Pancreas (tissue), 10 donors: Measurements from ENCODE around the gene LARGE2. TPM values are rescaled to one million over a fixed set of nuclear protein-coding genes. Genes with fewer than 3 reads are reported as not detected.
A peak's percentile ranks its signal among the peaks of the same experiment; 100 is the strongest.

Experiments used
- ATAC-seq, 4 donors: fragments of 200-7000 bp; cut with Tn5 transposase; one replicate each; pipeline versions ENCODE4 v1.8.0 to v1.9.1; 2020; ENCODE audit warnings: mild to moderate bottlenecking in 4 of 4, moderate library complexity in 4 of 4
- DNase-seq, 6 donors: peaks; one replicate each; pipeline ENCODE4 v3.0.0-alpha.2; 2020
- FAIRE-seq: peaks from 2 replicates; lab custom pipeline; 2012; peaks lifted over from hg19 to GRCh38; lab: Jason Lieb, UNC
- H3K27ac ChIP-seq, 4 donors: fragments of 200-600 bp; sonication (generic); 1 replicate in 3 of 4; 2 replicates in 1 of 4; pipeline versions ENCODE4 v1.5.0 to v1.8.0; 2020
- H3K27me3 ChIP-seq, 4 donors: fragments of 200-600 bp; one replicate each; pipeline ENCODE4 v1.8.0; 2021
- H3K36me3 ChIP-seq, 3 donors: fragments of 200-600 bp; sonication (generic) in 1 of 3; one replicate each; pipeline versions ENCODE4 v1.5.0 to v1.8.0; 2020 to 2021
- H3K4me1 ChIP-seq, 3 donors: fragments of 200-600 bp; one replicate each; pipeline ENCODE4 v1.8.0; 2021
- H3K4me3 ChIP-seq, 4 donors: fragments of 200-600 bp; sonication (generic) in 2 of 4; one replicate each; pipeline versions ENCODE4 v1.5.0 to v1.8.0; 2020 to 2021
- H3K9me3 ChIP-seq, 4 donors: fragments of 200-600 bp; one replicate each; pipeline ENCODE4 v1.8.0; 2021
- WGBS, 2 donors: extraction: QIAGEN DNeasy Blood & Tissue Kit; methylation state at CpG; one replicate each; pipeline ENCODE4 v1.1.7; 2013; 5-methylcytosine and 5-hydroxymethylcytosine counted together
- intact Hi-C, 3 donors: fragments of 100-400 bp; cut with DNase I; formaldehyde crosslinking; loops; one replicate each; pipeline versions ENCODE4 v1.11.1 to v1.14.2; 2022
- polyA plus RNA-seq, 2 donors: library from polyadenylated mRNA; stranded (reverse); fragments of 200-250 nt; gene quantifications; one replicate each; pipeline ENCODE4 v1.2.3, GENCODE V29; 2013
- total RNA-seq, 6 donors: library from RNA; stranded (reverse); fragmentation: NEBNext Ultra II Directional in 4 of 6; extraction: Animal tissue kit (Norgen Biotek cat#: 25700) in 4 of 6; gene quantifications; one replicate each; pipeline versions ENCODE4 v1.2.1 to v1.2.4, GENCODE V29; 2021 to 2023
- TF ChIP-seq, protein P1 (sequence below), 4 donors: fragments of 200-600 bp; sonication (generic) in 3 of 4; IDR thresholded peaks; one replicate each; pipeline versions ENCODE4 v1.5.0 to v1.8.0; 2021; ENCODE audit warnings: antibody characterized with exemption in 4 of 4
- donor health status: healthy with polysubstance abuse.
- donor health status: DM: no; HTN: no; CAD: no; lungs with moderate emphysema.
- donor health status: DM: no; HTN: no; CAD: no.
- donor health status: control.
- donor health status: control.
- donor health status: Bipolar disorder and iron deficiency.
- donor health status: DM: yes; HTN: yes; CAD: no.
- donor health status: DM: no; HTN: no; CAD: no.
- donor health status: DM: no; HTN: no; CAD: no.
- donor health status: DM: yes; HTN: yes; CAD: no.

LARGE2 gene
- total and polyA plus RNA-seq, 8 donors, result 9.0 to 48.4 (median 18.2) TPM

DNA sequence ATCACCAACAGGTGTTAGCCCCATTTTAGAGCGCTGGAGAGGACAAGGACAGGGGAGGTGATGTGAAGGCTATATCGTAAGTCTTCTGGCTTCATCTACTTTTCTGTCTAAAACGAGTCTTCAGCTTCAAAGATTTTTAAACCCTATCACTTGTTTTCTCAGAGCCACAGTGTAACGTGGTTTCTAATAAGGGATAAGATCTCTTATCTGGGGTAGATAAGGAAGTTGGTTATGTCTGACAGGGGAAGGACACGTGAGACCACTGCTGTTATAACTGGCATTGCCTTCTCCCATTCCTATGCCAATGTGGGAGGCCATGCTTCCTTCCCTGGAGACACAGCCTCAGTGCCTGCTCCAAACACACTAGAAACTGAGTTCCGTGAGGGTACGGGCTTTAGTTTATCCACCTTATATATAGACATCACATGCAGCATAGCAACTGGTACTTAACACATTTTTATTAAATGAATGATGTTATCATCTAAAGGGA is 39.3 kb downstream of the LARGE2 start:
- 74 to 75% methylated on average over 7 of the region's 7 CpGs for WGBS, 2 donors
- H3K9me3 ChIP-seq, result no peaks in the 10 kb centered on the region
- H3K27me3 ChIP-seq, result no peaks in the 10 kb centered on the region
- TF ChIP-seq, protein P1, sequence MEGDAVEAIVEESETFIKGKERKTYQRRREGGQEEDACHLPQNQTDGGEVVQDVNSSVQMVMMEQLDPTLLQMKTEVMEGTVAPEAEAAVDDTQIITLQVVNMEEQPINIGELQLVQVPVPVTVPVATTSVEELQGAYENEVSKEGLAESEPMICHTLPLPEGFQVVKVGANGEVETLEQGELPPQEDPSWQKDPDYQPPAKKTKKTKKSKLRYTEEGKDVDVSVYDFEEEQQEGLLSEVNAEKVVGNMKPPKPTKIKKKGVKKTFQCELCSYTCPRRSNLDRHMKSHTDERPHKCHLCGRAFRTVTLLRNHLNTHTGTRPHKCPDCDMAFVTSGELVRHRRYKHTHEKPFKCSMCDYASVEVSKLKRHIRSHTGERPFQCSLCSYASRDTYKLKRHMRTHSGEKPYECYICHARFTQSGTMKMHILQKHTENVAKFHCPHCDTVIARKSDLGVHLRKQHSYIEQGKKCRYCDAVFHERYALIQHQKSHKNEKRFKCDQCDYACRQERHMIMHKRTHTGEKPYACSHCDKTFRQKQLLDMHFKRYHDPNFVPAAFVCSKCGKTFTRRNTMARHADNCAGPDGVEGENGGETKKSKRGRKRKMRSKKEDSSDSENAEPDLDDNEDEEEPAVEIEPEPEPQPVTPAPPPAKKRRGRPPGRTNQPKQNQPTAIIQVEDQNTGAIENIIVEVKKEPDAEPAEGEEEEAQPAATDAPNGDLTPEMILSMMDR (IDR thresholded peaks at IDR 0.05), result no peak
- no peak for ATAC-seq
- intact Hi-C loops, result no loop called here
- no peak overlapping the region for H3K27ac ChIP-seq
- no peak overlapping the region for H3K4me3 ChIP-seq
- H3K36me3 ChIP-seq, result peaks cover 0 to 3% (median 0%) of the 10 kb centered on the region in 3 donors
- no peaks in the 10 kb centered on the region for H3K4me1 ChIP-seq
- DNase-seq, result no peak
- no peak for FAIRE-seq

DNA sequence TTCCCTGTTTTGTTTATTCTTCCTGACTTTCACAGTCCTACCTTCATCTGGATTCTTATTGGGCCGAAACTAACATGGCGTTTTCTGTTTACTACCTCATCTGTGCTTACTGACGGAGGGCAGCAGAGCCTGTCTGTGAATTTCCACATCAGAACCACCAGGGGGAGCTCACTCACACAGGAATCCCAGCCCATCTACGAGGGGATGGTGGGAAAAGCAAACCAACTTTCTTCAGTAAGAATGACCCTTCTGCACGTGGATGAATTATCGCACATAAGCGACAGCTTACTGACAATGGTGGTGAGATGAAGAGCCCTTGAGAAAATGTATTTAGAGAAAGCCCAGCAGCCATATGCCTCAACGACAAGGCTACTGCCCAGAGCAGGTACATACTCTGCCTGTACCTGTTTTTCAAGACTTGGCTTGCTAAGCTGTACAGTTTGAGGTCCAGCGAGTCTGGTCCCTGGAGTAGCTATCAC is 42.5 kb downstream of the LARGE2 start:
- H3K36me3 ChIP-seq, result peaks cover 0 to 9% (median 6%) of the 10 kb centered on the region in 3 donors
- FAIRE-seq (peak; percentile 63), ATAC-seq (peak; percentile 91 to 98 (median 97)), DNase-seq (peak in 4 of 6 donors; percentile 27 to 69 (median 51))
- no peaks in the 10 kb centered on the region for H3K4me1 ChIP-seq
- H3K4me3 ChIP-seq, result no peak overlapping the region
- WGBS, 2 donors, result 14 to 17% methylated on average over 9 of the region's 9 CpGs
- TF ChIP-seq, protein P1 (IDR thresholded peaks at IDR 0.05), result peak; percentile 77 to 91 (median 82)
- no peaks in the 10 kb centered on the region for H3K27me3 ChIP-seq
- intact Hi-C loops, result no loop called here
- H3K9me3 ChIP-seq, result no peaks in the 10 kb centered on the region
- H3K27ac ChIP-seq, result no peak overlapping the region

DNA sequence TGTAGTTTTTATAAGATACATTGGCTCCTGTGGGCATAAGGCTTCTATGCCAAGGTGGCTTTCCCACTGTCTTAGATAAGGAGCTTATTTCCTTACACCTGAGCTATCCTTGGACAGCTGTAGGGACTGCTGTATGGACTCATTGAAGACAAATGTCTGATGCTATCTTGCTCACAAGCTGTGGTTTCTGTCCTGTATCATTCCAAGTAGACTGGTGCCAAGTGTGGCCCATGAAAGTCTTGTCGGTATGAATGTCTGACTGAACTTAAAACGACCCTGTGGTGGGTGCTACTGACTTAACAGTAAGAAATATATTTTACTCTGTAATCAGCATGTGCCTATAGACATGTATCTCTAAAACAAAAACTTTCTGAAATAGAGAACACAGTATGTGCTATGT is 45.0 kb downstream of the LARGE2 start:
- intact Hi-C loops, result no loop called here
- no peaks in the 10 kb centered on the region for H3K4me1 ChIP-seq
- no peaks in the 10 kb centered on the region for H3K9me3 ChIP-seq
- no peak for ATAC-seq
- no peaks in the 10 kb centered on the region for H3K27me3 ChIP-seq
- H3K36me3 ChIP-seq, result peaks cover 0 to 11% (median 9%) of the 10 kb centered on the region in 3 donors
- TF ChIP-seq, protein P1 (IDR thresholded peaks at IDR 0.05), result no peak
- 72 to 78% methylated on average over 2 of the region's 2 CpGs for WGBS, 2 donors
- H3K27ac ChIP-seq, result no peak overlapping the region
- H3K4me3 ChIP-seq, result no peak overlapping the region
- FAIRE-seq, result no peak
- no peak for DNase-seq

DNA sequence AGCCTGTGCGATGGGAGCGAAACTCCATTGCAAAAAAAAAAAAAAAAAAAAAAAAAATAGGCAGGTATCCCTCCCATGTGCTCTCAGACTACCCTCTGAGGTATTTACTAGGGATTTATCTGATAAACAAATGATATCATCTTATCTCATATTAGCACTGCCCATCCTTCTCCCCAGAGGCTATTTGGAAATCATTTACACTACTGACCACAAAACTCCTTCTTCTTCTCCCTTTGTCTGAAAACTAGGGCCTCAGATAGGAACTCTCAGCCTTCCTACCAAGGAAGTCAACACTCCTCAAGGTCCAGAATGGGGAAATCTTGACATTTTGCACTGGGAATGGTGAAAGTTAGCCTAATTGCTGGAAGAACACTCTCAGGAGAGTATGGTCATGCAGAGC is 46.4 kb downstream of the LARGE2 start:
- DNase-seq (no peak), ATAC-seq (no peak), FAIRE-seq (no peak)
- no peaks in the 10 kb centered on the region for H3K27me3 ChIP-seq
- H3K4me1 ChIP-seq, result no peaks in the 10 kb centered on the region
- peaks cover 0 to 11% (median 9%) of the 10 kb centered on the region in 3 donors for H3K36me3 ChIP-seq
- 96 to 97% methylated on average over 2 of the region's 2 CpGs for WGBS, 2 donors
- no peaks in the 10 kb centered on the region for H3K9me3 ChIP-seq
- TF ChIP-seq, protein P1 (IDR thresholded peaks at IDR 0.05), result no peak
- H3K27ac ChIP-seq, result no peak overlapping the region
- intact Hi-C loops, result no loop called here
- H3K4me3 ChIP-seq, result no peak overlapping the region

DNA sequence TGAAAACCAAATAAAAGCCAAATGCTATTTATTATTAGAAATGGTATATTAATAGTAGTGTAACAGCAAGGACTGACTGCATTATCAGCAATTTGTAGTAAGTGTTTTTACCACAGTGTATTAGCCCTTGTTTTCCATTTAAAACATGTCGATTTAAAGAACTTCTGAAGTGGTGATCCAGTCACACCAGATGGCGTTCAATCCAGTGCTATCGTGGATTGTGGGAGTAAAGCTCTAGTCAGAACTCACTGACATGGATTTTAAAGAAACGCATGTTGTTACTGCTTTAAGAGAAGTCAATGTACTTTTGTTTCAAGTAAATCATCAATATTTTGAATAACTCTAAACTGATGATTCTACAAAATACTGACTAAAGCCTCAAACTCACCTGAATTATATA is 51.1 kb downstream of the LARGE2 start:
- peaks cover 0 to 24% (median 9%) of the 10 kb centered on the region in 3 donors for H3K36me3 ChIP-seq
- intact Hi-C loops, result no loop called here
- no peaks in the 10 kb centered on the region for H3K4me1 ChIP-seq
- FAIRE-seq (no peak), ATAC-seq (no peak), DNase-seq (no peak)
- TF ChIP-seq, protein P1 (IDR thresholded peaks at IDR 0.05), result no peak
- H3K4me3 ChIP-seq, result no peak overlapping the region
- no peaks in the 10 kb centered on the region for H3K27me3 ChIP-seq
- H3K9me3 ChIP-seq, result no peaks in the 10 kb centered on the region
- no peak overlapping the region for H3K27ac ChIP-seq
- WGBS, 2 donors, result 84% methylated on average over 4 of the region's 4 CpGs
